ENCODE results near the gene SMC6.

GRCh38 chr2:17662723-17663122 lies 90.9 kb downstream of the SMC6 start:
- TF ChIP-seq CTCF (optimal IDR thresholded peaks at IDR 0.05 in 1 of 3, IDR thresholded peaks at IDR 0.05 in 1 of 3, conservative IDR thresholded peaks at IDR 0.05 in 1 of 3; ENCODE audit: extremely low read depth in 1 of 3, insufficient read depth in 2 of 3, low read length in 3 of 3) (no peak), EZH2 (IDR thresholded peaks at IDR 0.05; ENCODE audit: low read length) (no peak)
